ENCODE results near the gene IFIT2. TPM values are rescaled to one million over a fixed set of nuclear protein-coding genes. Genes with fewer than 3 reads are reported as not detected.

The IFIT2 gene
- total RNA-seq, 1 experiment from 2014 or later = 1.0 TPM

GRCh38 chr10:89308736-89309135 is 6.9 kb downstream of the IFIT2 start:
- DNase-seq (ENCODE audit: low read depth, low spot score) (no peak), ATAC-seq (no peak)
- TF ChIP-seq REST (IDR thresholded peaks at IDR 0.05; ENCODE audit: low read depth) = no peak
- no peak for TF ChIP-seq ATF3 (IDR thresholded peaks at IDR 0.05)
- H3K9me3 ChIP-seq (ENCODE audit: control insufficient read depth in 1 of 2, insufficient read depth in 1 of 2, low read depth in 1 of 2, low read length in 2 of 2) = no peaks in the 10 kb centered on the region
- no peaks in the 10 kb centered on the region for H4K20me1 ChIP-seq (ENCODE audit: insufficient read depth)
- CTCF ChIA-PET = no interaction called here
- H3K27ac ChIP-seq (ENCODE audit: low read depth, low read length) = no peak overlapping the region
- no peak overlapping the region for H3K9ac ChIP-seq (ENCODE audit: low read length)
- no peak overlapping the region for H3K4me2 ChIP-seq (ENCODE audit: low read length)
- intact Hi-C loops (cut with micrococcal nuclease) = no loop called here
- no peaks in the 10 kb centered on the region for H3K79me2 ChIP-seq (ENCODE audit: insufficient read depth, low read length)
- H3K27me3 ChIP-seq (ENCODE audit: insufficient read depth, low read length) = no peaks in the 10 kb centered on the region
- H2AFZ ChIP-seq (ENCODE audit: low read depth, low read length, poor library complexity, severe bottlenecking) = no peak overlapping the region
- RAD21 ChIA-PET (ENCODE audit: low non-redundant PET in 1 of 2, low total read pairs in 2 of 2, uncharacterized antibody in 2 of 2, unreplicated experiment in 2 of 2) = no interaction called here
- POLR2A ChIA-PET = no interaction called here
- BruUV-seq (replicated peaks) = no TSS peak
- H3K9me2 ChIP-seq (ENCODE audit: insufficient read depth) = no peaks in the 10 kb centered on the region
- no peaks in the 10 kb centered on the region for H3K4me1 ChIP-seq (ENCODE audit: control insufficient read depth in 1 of 2, insufficient read depth in 2 of 2, low read length in 2 of 2)
- H3K4me3 ChIP-seq (replicated peaks in 1 of 2; ENCODE audit: low read depth in 1 of 2, low read length in 2 of 2) = no peak overlapping the region
- no peaks in the 10 kb centered on the region for H3K36me3 ChIP-seq (ENCODE audit: control insufficient read depth in 1 of 2, insufficient read depth in 2 of 2, low read length in 2 of 2)

- no peaks in the 10 kb centered on the region for H3K9me3 ChIP-seq (ENCODE audit: control insufficient read depth in 1 of 2, insufficient read depth in 1 of 2, low read depth in 1 of 2, low read length in 2 of 2)
- H2AFZ ChIP-seq (ENCODE audit: low read depth, low read length, poor library complexity, severe bottlenecking) = no peak overlapping the region
- no peak for TF ChIP-seq ELF1 (IDR thresholded peaks at IDR 0.05; ENCODE audit: borderline replicate concordance, low read depth)
- H3K9me2 ChIP-seq (ENCODE audit: insufficient read depth) = no peaks in the 10 kb centered on the region
- ChIA-PET POLR2A (no interaction called here), CTCF (no interaction called here), RAD21 (ENCODE audit: low non-redundant PET in 1 of 2, low total read pairs in 2 of 2, uncharacterized antibody in 2 of 2, unreplicated experiment in 2 of 2) (no interaction called here)
- H3K36me3 ChIP-seq (ENCODE audit: control insufficient read depth in 1 of 2, insufficient read depth in 2 of 2, low read length in 2 of 2) = no peaks in the 10 kb centered on the region
- no peak overlapping the region for H3K9ac ChIP-seq (ENCODE audit: low read length)
- H3K4me2 ChIP-seq (ENCODE audit: low read length) = no peak overlapping the region
- no peaks in the 10 kb centered on the region for H3K27me3 ChIP-seq (ENCODE audit: insufficient read depth, low read length)
- no peak for ATAC-seq
- H3K79me2 ChIP-seq (ENCODE audit: insufficient read depth, low read length) = no peaks in the 10 kb centered on the region
- DNase-seq (ENCODE audit: low read depth, low spot score) = no peak
- intact Hi-C loops (cut with micrococcal nuclease) = no loop called here
- H4K20me1 ChIP-seq (ENCODE audit: insufficient read depth) = no peaks in the 10 kb centered on the region
- H3K4me3 ChIP-seq (replicated peaks in 1 of 2; ENCODE audit: low read depth in 1 of 2, low read length in 2 of 2) = no peak overlapping the region
- no peak overlapping the region for H3K27ac ChIP-seq (ENCODE audit: low read depth, low read length)
- no peaks in the 10 kb centered on the region for H3K4me1 ChIP-seq (ENCODE audit: control insufficient read depth in 1 of 2, insufficient read depth in 2 of 2, low read length in 2 of 2)
- BruUV-seq (replicated peaks) = no TSS peak
Measured at GRCh38 chr10:89309156-89310055, 7.6 kb downstream of the IFIT2 start.

All from HCT116 (cell line).